K562 (cell line): ENCODE data around the gene CROCC2. TPM values are rescaled to one million over a fixed set of nuclear protein-coding genes. Genes with fewer than 3 reads are reported as not detected.

Experiments
- ATAC-seq: fragments of 200-7000 bp; cut with Tn5 transposase; 3 replicates; pipeline ENCODE4 v1.9.1; 2020; ENCODE audit warnings: moderate library complexity
- BruUV-seq: library from RNA; stranded (reverse); fragments of 400-500 nt; replicated peaks from 2 replicates; lab custom pipeline; 2021; lab: Mats Ljungman, UMichigan
- CTCF ChIA-PET: fragments of 300-600 bp; formaldehyde crosslinking; extraction: SDS; loops from one replicate; lab custom pipeline; 2021; ENCODE audit warnings: low intra/inter-chr PET ratio; lab: Yijun Ruan, JAX
- POLR2A ChIA-PET: fragments of 300-600, 350-650 bp; sonication (Branson Sonifier 250); formaldehyde crosslinking; extraction: SDS; loops from one replicate; lab custom pipeline; 2021; ENCODE audit warnings: antibody characterized with exemption, inconsistent platforms; lab: Yijun Ruan, JAX
- DNase-seq, 4 experiments: peaks; one replicate each; pipeline versions ENCODE4 v3.0.0 to v3.0.0-alpha.2; 2011 to 2018; ENCODE audit warnings: low spot score in 3 of 4, mixed read lengths in 3 of 4; ENCODE audit errors: extremely low read depth in 1 of 4
- FAIRE-seq: peaks from 2 replicates; lab custom pipeline; 2011; peaks lifted over from hg19 to GRCh38; lab: Jason Lieb, UNC
- H2AFZ ChIP-seq: 2 replicates; pipeline ENCODE4 v1.6.0; 2011; ENCODE audit warnings: low read depth, low read length, control low read depth, inconsistent platforms
- H3K27ac ChIP-seq: fragments of 200-600 bp; 3 replicates; pipeline ENCODE4 v1.8.0; 2011; ENCODE audit warnings: low read depth, mild to moderate bottlenecking, control low read depth, inconsistent platforms, low read length, moderate library complexity, mixed read lengths; ENCODE audit errors: extremely low read depth
- H3K27me3 ChIP-seq, 2 experiments: fragments of 300-600 bp in 1 of 2; 2 replicates in 1 of 2; 3 replicates in 1 of 2; pipeline versions ENCODE4 v1.6.0 to v1.8.0; 2011; ENCODE audit warnings: inconsistent platforms in 2 of 2, low read length in 2 of 2, mild to moderate bottlenecking in 1 of 2, mixed read lengths in 1 of 2, moderate library complexity in 1 of 2; ENCODE audit not compliant: control insufficient read depth in 2 of 2, insufficient read depth in 2 of 2
- H3K36me3 ChIP-seq: fragments of 300-600 bp; 3 replicates; pipeline ENCODE4 v1.8.0; 2011; ENCODE audit warnings: mild to moderate bottlenecking, low read length, inconsistent platforms; ENCODE audit not compliant: control insufficient read depth, insufficient read depth
- H3K4me1 ChIP-seq, 2 experiments: fragments of 200-600 bp in 1 of 2; replicated peaks in 1 of 2; 2 replicates in 1 of 2; 3 replicates in 1 of 2; pipeline versions ENCODE4 v1.5.1 to v1.8.0; 2011; ENCODE audit warnings: inconsistent platforms in 2 of 2, low read length in 2 of 2, mild to moderate bottlenecking in 1 of 2, mixed read lengths in 1 of 2, moderate library complexity in 1 of 2; ENCODE audit not compliant: control insufficient read depth in 2 of 2, insufficient read depth in 2 of 2
- H3K4me2 ChIP-seq: 2 replicates; pipeline ENCODE4 v1.6.1; 2011; ENCODE audit warnings: low read length, control low read depth, inconsistent platforms, mixed read lengths; ENCODE audit not compliant: insufficient read depth
- H3K4me3 ChIP-seq: fragments of 200-600 bp; sonication (generic), shearing (Covaris generic); 2 replicates; pipeline ENCODE4 v1.5.1; 2016; ENCODE audit warnings: control low read depth, inconsistent platforms
- H3K79me2 ChIP-seq: fragments of 200-600 bp; 3 replicates; pipeline ENCODE4 v1.8.0; 2011; ENCODE audit warnings: low read length, inconsistent platforms; ENCODE audit not compliant: control insufficient read depth, insufficient read depth
- H3K9ac ChIP-seq, 2 experiments: 2 replicates each; pipeline versions ENCODE4 v1.6.0 to v1.6.1; 2011; ENCODE audit warnings: low read depth in 2 of 2, low read length in 2 of 2, control low read depth in 1 of 2, inconsistent platforms in 1 of 2, mild to moderate bottlenecking in 1 of 2, mixed read lengths in 1 of 2; ENCODE audit not compliant: insufficient read depth in 1 of 2
- H3K9me1 ChIP-seq: one replicate; pipeline ENCODE4 v1.6.0; 2011; ENCODE audit warnings: inconsistent platforms, mild to moderate bottlenecking, low read length, moderate library complexity; ENCODE audit not compliant: control insufficient read depth, insufficient read depth
- H3K9me3 ChIP-seq: replicated peaks from 2 replicates; pipeline ENCODE4 v1.5.1; 2011; ENCODE audit warnings: low read depth, low read length, inconsistent platforms; ENCODE audit not compliant: control insufficient read depth, insufficient read depth
- H4K20me1 ChIP-seq: replicated peaks from 2 replicates; pipeline ENCODE4 v1.6.1; 2011; ENCODE audit warnings: low read length, inconsistent platforms, mixed read lengths; ENCODE audit not compliant: control insufficient read depth, insufficient read depth
- CREM ChIP-seq: IDR thresholded peaks from 2 replicates; pipeline ENCODE4 v1.6.1; 2014; ENCODE audit warnings: antibody characterized with exemption, low read depth
- NR2C2 ChIP-seq, 2 experiments: fragments of 200-800 bp in 1 of 2; sonication (Bioruptor generic) in 1 of 2; sonication (generic) in 1 of 2; formaldehyde crosslinking in 1 of 2; IDR thresholded peaks; 2 replicates each; pipeline versions ENCODE4 v1.6.1 to v1.8.0; 2016 to 2022; ENCODE audit warnings: mild to moderate bottlenecking in 1 of 2, missing compliant biosample characterization in 1 of 2, missing genetic modification characterization in 1 of 2, missing genetic modification reagents in 1 of 2
- ZNF449 ChIP-seq: fragments of 250-450 bp; sonication (Bioruptor Pico); IDR thresholded peaks from 2 replicates; pipeline ENCODE4 v1.8.0; 2022; ENCODE audit warnings: moderate library complexity, mild to moderate bottlenecking, inconsistent platforms
- WGBS: fragments of 100-300 bp; shearing (Covaris generic); methylation state at CpG from one replicate; pipeline ENCODE4 v1.1.6; 2016; ENCODE audit warnings: low coverage, mixed read lengths; ENCODE audit not compliant: insufficient coverage; ENCODE audit errors: missing lambda C conversion rate; 5-methylcytosine and 5-hydroxymethylcytosine counted together
- in situ Hi-C: fragments of 300-500 bp; cut with MboI; formaldehyde crosslinking; loops from 4 replicates; pipeline ENCODE4 v1.15.0; 2018; ENCODE audit warnings: inconsistent platforms, mixed read lengths
- intact Hi-C: fragments of 100-400 bp; cut with micrococcal nuclease; formaldehyde crosslinking; loops from 2 replicates; pipeline ENCODE4 v1.14.2; 2022
- polyA plus RNA-seq, 8 experiments: library from polyadenylated mRNA; depleted of rRNA in 4 of 8; stranded (reverse) in 5 of 8; unstranded in 3 of 8; fragments of >200 nt; fragmentation: Nextera tagmentation in 2 of 8; fragmentation: Illumina TruSeq in 1 of 8; extraction: Ambion mirVana in 2 of 8; extraction: Trizol in 1 of 8; gene quantifications; 2 replicates each; pipeline versions ENCODE4 v1.2.1 to v1.2.3, GENCODE V29; 2011 to 2014; ENCODE audit warnings: inconsistent platforms in 1 of 8, missing spikeins in 1 of 8
- total RNA-seq, 7 experiments: library from RNA; depleted of rRNA in 6 of 7; stranded (reverse); fragments of >200 nt in 6 of 7; fragmentation: Illumina TruSeq in 2 of 7; extraction: Trizol in 2 of 7; gene quantifications; 2 replicates each; pipeline versions ENCODE4 v1.2.1 to v1.2.3, GENCODE V29; 2011 to 2021; ENCODE audit warnings: low replicate concordance in 1 of 7
- TF ChIP-seq, protein P1 (sequence below): sonication (generic); formaldehyde crosslinking; IDR thresholded peaks from 2 replicates; pipeline ENCODE4 v1.8.1; 2023; ENCODE audit warnings: mild to moderate bottlenecking, missing genetic modification reagents

The CROCC2 gene
- total and polyA plus RNA-seq, 9 of the 15 experiments (the other 6 are each of a cell fraction or from before 2014, with no cell fraction given) = not detected

DNA sequence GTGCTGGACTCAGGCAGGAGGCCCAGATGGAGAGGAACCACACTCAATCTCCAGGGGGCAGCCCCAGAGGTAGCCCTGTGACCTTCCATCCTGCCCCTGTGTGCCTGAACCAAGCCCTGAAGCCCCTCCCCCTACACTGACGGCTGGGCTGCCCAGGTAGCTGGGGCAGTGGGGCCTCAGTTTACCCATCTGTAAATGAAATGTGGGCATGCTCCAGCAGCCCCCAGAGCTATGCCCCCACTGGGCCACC, 15.8 kb downstream of the CROCC2 start:
- H3K79me2 ChIP-seq = no peaks in the 10 kb centered on the region
- WGBS = 0% methylated on average over 1 of the region's 1 CpG
- H2AFZ ChIP-seq = no peak overlapping the region
- no peaks in the 10 kb centered on the region for H3K9me3 ChIP-seq
- ChIA-PET CTCF (no interaction called here), POLR2A (interaction anchor here (0.7 kb wide), 1 partner anchor 8 kb away, joined by 4 read pairs; no protein-coding TSS in a partner anchor)
- H4K20me1 ChIP-seq = peaks cover 6% of the 10 kb centered on the region
- intact Hi-C loops = no loop called here
- BruUV-seq = no TSS peak
- in situ Hi-C loops = no loop called here
- ATAC-seq (no peak), FAIRE-seq (no peak), DNase-seq (no peak)
- H3K27me3 ChIP-seq = peaks cover 0 to 30% of the 10 kb centered on the region in 2 experiments; a peak in 2 of 5 replicates
- H3K27ac ChIP-seq = no peak overlapping the region
- H3K9ac ChIP-seq = no peak overlapping the region
- H3K9me1 ChIP-seq = no peaks in the 10 kb centered on the region
- TF ChIP-seq, protein P1, sequence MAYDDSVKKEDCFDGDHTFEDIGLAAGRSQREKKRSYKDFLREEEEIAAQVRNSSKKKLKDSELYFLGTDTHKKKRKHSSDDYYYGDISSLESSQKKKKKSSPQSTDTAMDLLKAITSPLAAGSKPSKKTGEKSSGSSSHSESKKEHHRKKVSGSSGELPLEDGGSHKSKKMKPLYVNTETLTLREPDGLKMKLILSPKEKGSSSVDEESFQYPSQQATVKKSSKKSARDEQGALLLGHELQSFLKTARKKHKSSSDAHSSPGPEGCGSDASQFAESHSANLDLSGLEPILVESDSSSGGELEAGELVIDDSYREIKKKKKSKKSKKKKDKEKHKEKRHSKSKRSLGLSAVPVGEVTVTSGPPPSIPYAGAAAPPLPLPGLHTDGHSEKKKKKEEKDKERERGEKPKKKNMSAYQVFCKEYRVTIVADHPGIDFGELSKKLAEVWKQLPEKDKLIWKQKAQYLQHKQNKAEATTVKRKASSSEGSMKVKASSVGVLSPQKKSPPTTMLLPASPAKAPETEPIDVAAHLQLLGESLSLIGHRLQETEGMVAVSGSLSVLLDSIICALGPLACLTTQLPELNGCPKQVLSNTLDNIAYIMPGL (CRISPR knock-in tag) = no peak
- TF ChIP-seq CREM = no peak
- TF ChIP-seq ZNF449 = no peak
- TF ChIP-seq NR2C2 (CRISPR knock-in tag; IDR thresholded peaks at IDR 0.05) = no peak
- no peak for TF ChIP-seq NR2C2 (tag; IDR thresholded peaks at IDR 0.05)
- H3K4me1 ChIP-seq = peaks cover 0 to 18% of the 10 kb centered on the region in 2 experiments; a peak in 2 of 5 replicates
- H3K4me3 ChIP-seq = no peak overlapping the region
- H3K36me3 ChIP-seq = no peaks in the 10 kb centered on the region
- H3K4me2 ChIP-seq = no peak overlapping the region
